Neural progenitor cell (in vitro differentiated cells): ENCODE measurements around the gene MSANTD3.

Source experiments
- EZH2phosphoT487 ChIP-seq: fragments of 200-600 bp; sonication (generic); IDR thresholded peaks from 2 replicates; pipeline ENCODE4 v1.6.1; 2017; ENCODE audit warnings: antibody characterized with exemption
- TF ChIP-seq, protein P1 (sequence below): fragments of 200-600 bp; sonication (generic); IDR thresholded peaks from 2 replicates; pipeline ENCODE4 v1.5.1; 2017; ENCODE audit warnings: antibody characterized with exemption, mild to moderate bottlenecking

DNA sequence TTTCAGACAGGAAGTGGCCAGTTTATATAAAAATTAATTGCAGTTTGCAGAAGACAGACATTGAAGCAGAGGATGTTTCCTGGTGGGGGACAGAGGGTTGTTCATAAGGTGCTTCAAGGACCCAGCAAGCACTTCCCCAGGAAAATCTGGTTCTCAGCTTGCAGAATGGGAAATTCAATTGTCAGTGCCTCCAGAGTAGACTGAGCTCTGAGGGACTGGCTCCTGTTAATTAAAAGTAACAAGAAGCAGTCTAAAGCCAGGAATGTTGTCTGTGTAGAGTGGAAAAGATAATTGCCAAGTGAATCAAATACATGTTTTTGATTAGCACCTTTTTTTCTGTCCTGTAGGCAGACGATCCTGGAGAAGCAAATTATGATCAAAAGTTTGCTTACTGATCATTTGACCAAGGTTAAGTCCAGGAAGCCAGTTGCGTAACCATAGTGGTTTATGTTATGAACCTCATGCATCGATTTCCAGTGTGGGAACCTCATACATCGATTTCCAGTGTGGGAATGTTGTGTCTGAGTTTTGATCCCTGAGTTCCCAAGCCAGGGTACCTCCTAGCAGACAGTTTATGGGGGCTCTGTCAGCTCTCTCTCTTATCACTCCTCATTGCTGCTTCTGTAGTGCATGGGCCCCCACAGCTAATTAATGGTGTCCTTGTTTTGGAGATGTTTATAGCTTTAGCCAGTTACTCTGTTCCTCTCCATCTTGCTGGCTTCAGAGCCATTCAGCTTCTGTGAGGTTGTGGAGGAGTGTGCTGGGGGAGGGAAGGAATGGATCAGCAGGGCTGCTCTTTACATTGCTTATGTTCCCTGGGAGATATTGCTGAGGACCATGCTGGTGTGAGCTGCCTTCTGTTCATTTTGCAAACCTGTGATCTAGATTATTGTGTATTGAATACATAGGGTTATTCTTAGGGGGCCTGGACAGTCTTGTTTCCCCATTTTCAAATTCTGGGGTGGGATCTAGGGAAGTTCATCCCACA is 17.1 kb downstream of the MSANTD3 start:
- no peak for TF ChIP-seq EZH2phosphoT487
- TF ChIP-seq, protein P1, sequence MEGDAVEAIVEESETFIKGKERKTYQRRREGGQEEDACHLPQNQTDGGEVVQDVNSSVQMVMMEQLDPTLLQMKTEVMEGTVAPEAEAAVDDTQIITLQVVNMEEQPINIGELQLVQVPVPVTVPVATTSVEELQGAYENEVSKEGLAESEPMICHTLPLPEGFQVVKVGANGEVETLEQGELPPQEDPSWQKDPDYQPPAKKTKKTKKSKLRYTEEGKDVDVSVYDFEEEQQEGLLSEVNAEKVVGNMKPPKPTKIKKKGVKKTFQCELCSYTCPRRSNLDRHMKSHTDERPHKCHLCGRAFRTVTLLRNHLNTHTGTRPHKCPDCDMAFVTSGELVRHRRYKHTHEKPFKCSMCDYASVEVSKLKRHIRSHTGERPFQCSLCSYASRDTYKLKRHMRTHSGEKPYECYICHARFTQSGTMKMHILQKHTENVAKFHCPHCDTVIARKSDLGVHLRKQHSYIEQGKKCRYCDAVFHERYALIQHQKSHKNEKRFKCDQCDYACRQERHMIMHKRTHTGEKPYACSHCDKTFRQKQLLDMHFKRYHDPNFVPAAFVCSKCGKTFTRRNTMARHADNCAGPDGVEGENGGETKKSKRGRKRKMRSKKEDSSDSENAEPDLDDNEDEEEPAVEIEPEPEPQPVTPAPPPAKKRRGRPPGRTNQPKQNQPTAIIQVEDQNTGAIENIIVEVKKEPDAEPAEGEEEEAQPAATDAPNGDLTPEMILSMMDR: no peak
